Naive thymus-derived CD4-positive, alpha-beta T cell (primary cell): ENCODE measurements around the gene NANOS1. TPM values are rescaled to one million over a fixed set of nuclear protein-coding genes. Genes with fewer than 3 reads are reported as not detected.

Experiments
- ATAC-seq: fragments of 150-1000 bp; cut with Tn5 transposase; 2 replicates; pipeline ENCODE4 v1.10.0; 2021; ENCODE audit warnings: mild to moderate bottlenecking, moderate library complexity
- CTCF ChIA-PET: fragments of 350-600 bp; sonication (Branson Sonifier 250); formaldehyde crosslinking; loops from one replicate; lab custom pipeline; 2021; ENCODE audit warnings: antibody characterized with exemption; lab: Charles Lee
- POLR2A ChIA-PET: fragments of 350-600 bp; sonication (Branson Sonifier 250); formaldehyde crosslinking; loops from one replicate; lab custom pipeline; 2021; ENCODE audit warnings: antibody characterized with exemption, inconsistent platforms; lab: Charles Lee
- DNase-seq, 9 donors: peaks; one replicate each; pipeline versions ENCODE4 v3.0.0 to v3.0.0-alpha.2; 2020 to 2022; ENCODE audit warnings: mixed read lengths in 1 of 9
- H3K27ac ChIP-seq: one replicate; pipeline ENCODE4 v1.7.0; 2013; ENCODE audit warnings: mild to moderate bottlenecking, low read depth, low read length, moderate library complexity
- H3K27me3 ChIP-seq, 2 donors: one replicate each; pipeline ENCODE4 v1.7.0; 2013; ENCODE audit warnings: low read length in 2 of 2, mild to moderate bottlenecking in 2 of 2, moderate library complexity in 2 of 2; ENCODE audit not compliant: control insufficient read depth in 2 of 2, insufficient read depth in 2 of 2
- H3K36me3 ChIP-seq, 3 experiments: 1 replicate in 2 of 3; 2 replicates in 1 of 3; pipeline ENCODE4 v1.7.0; 2013; ENCODE audit warnings: low read length in 3 of 3, mild to moderate bottlenecking in 3 of 3, moderate library complexity in 1 of 3; ENCODE audit not compliant: insufficient read depth in 3 of 3, control insufficient read depth in 2 of 3
- H3K4me1 ChIP-seq, 2 donors: one replicate each; pipeline ENCODE4 v1.7.0; 2013; ENCODE audit warnings: low read length in 2 of 2, mild to moderate bottlenecking in 2 of 2, moderate library complexity in 1 of 2; ENCODE audit not compliant: control insufficient read depth in 2 of 2, insufficient read depth in 2 of 2
- H3K4me3 ChIP-seq: 2 replicates; pipeline ENCODE4 v1.7.0; 2013; ENCODE audit warnings: mild to moderate bottlenecking, low read length
- H3K9me3 ChIP-seq, 3 experiments: 1 replicate in 2 of 3; 2 replicates in 1 of 3; pipeline ENCODE4 v1.7.0; 2013; ENCODE audit warnings: low read length in 3 of 3; ENCODE audit not compliant: control insufficient read depth in 2 of 3
- H3K27ac Mint-ChIP-seq, 9 donors: one replicate each; pipeline ENCODE4 v1.8.0; 2020 to 2022; ENCODE audit warnings: mixed read lengths in 9 of 9, mild to moderate bottlenecking in 8 of 9, moderate library complexity in 5 of 9, inconsistent platforms in 2 of 9
- H3K27me3 Mint-ChIP-seq, 5 donors: one replicate each; pipeline ENCODE4 v1.8.0; 2021 to 2022; ENCODE audit warnings: mixed read lengths in 5 of 5, mild to moderate bottlenecking in 1 of 5
- H3K36me3 Mint-ChIP-seq, 5 donors: one replicate each; pipeline ENCODE4 v1.8.0; 2020 to 2022; ENCODE audit warnings: mixed read lengths in 5 of 5, mild to moderate bottlenecking in 3 of 5, inconsistent platforms in 1 of 5
- H3K4me1 Mint-ChIP-seq, 7 donors: one replicate each; pipeline ENCODE4 v1.8.0; 2020 to 2022; ENCODE audit warnings: mixed read lengths in 7 of 7, mild to moderate bottlenecking in 3 of 7, inconsistent platforms in 1 of 7
- H3K4me3 Mint-ChIP-seq, 10 donors: one replicate each; pipeline ENCODE4 v1.8.0; 2020 to 2022; ENCODE audit warnings: mild to moderate bottlenecking in 10 of 10, mixed read lengths in 10 of 10, moderate library complexity in 6 of 10, inconsistent platforms in 2 of 10
- H3K9me3 Mint-ChIP-seq, 11 donors: one replicate each; pipeline ENCODE4 v1.8.0; 2020 to 2022; ENCODE audit warnings: mixed read lengths in 11 of 11, mild to moderate bottlenecking in 4 of 11, inconsistent platforms in 1 of 11, moderate library complexity in 1 of 11
- intact Hi-C, 2 donors: fragments of 100-400 bp; cut with micrococcal nuclease; formaldehyde crosslinking; loops; one replicate each; pipeline ENCODE4 v1.15.1; 2023
- polyA plus RNA-seq, 2 donors: library from polyadenylated mRNA; unstranded; fragments of 300-500 nt; fragmentation: Illumina TruSeq; gene quantifications; one replicate each; pipeline ENCODE4 v1.2.3, GENCODE V29; 2021
- total RNA-seq, 6 experiments: library from RNA in 5 of 6; stranded (reverse) in 5 of 6; gene quantifications; 1 replicate in 5 of 6; 2 replicates in 1 of 6; pipeline ENCODE4 v1.2.3 and lab custom pipeline; 2021 to 2026

The NANOS1 gene
- total and polyA plus RNA-seq, 7 experiments from 2014 or later, result 0.10 to 0.45 (median 0.22) TPM; not detected in 3

GRCh38 chr10:119049361-119049760, 19.8 kb downstream of the NANOS1 start:
- H3K4me3 ChIP-seq, result no peak overlapping the region
- no peaks in the 10 kb centered on the region for H3K27me3 ChIP-seq
- H3K4me1 Mint-ChIP-seq, result peaks cover 8 to 28% (median 20%) of the 10 kb centered on the region in 7 donors
- POLR2A ChIA-PET, result no interaction called here
- no peaks in the 10 kb centered on the region for H3K9me3 Mint-ChIP-seq
- intact Hi-C loops, result no loop called here
- peaks cover 25 to 76% (median 54%) of the 10 kb centered on the region in 5 donors for H3K36me3 Mint-ChIP-seq
- no peak overlapping the region for H3K27ac Mint-ChIP-seq
- peaks cover 20 to 98% (median 54%) of the 10 kb centered on the region in 3 experiments for H3K36me3 ChIP-seq
- no peaks in the 10 kb centered on the region for H3K4me1 ChIP-seq
- ATAC-seq (no peak), DNase-seq (no peak)
- H3K4me3 Mint-ChIP-seq, result no peak overlapping the region
- no peaks in the 10 kb centered on the region for H3K27me3 Mint-ChIP-seq
- H3K27ac ChIP-seq, result no peak overlapping the region
- H3K9me3 ChIP-seq, result no peaks in the 10 kb centered on the region
- CTCF ChIA-PET, result no interaction called here

GRCh38 chr10:119049777-119050176, 20.3 kb downstream of the NANOS1 start:
- Mint-ChIP-seq H3K9me3 (no peaks in the 10 kb centered on the region), H3K4me3 (no peak overlapping the region), H3K36me3 (peaks cover 25 to 77% (median 55%) of the 10 kb centered on the region in 5 donors), H3K27ac (peak overlapping the region in 2 of 9 donors; percentile 7 to 75), H3K4me1 (peaks cover 8 to 28% (median 20%) of the 10 kb centered on the region in 7 donors), H3K27me3 (no peaks in the 10 kb centered on the region)
- Histone ChIP-seq H3K27me3 (no peaks in the 10 kb centered on the region), H3K4me1 (no peaks in the 10 kb centered on the region), H3K4me3 (no peak overlapping the region), H3K36me3 (peaks cover 20 to 97% (median 56%) of the 10 kb centered on the region in 3 experiments), H3K9me3 (no peaks in the 10 kb centered on the region), H3K27ac (no peak overlapping the region)
- no peak for ATAC-seq
- ChIA-PET CTCF (no interaction called here), POLR2A (no interaction called here)
- intact Hi-C loops, result no loop called here
- no peak for DNase-seq

- H3K27ac ChIP-seq, result no peak overlapping the region
- no peak for DNase-seq
- H3K27me3 Mint-ChIP-seq, result no peaks in the 10 kb centered on the region
- peaks cover 23 to 72% (median 46%) of the 10 kb centered on the region in 5 donors for H3K36me3 Mint-ChIP-seq
- H3K27ac Mint-ChIP-seq, result no peak overlapping the region
- H3K9me3 Mint-ChIP-seq, result no peaks in the 10 kb centered on the region
- H3K9me3 ChIP-seq, result no peaks in the 10 kb centered on the region
- intact Hi-C loops, result no loop called here
- H3K4me1 ChIP-seq, result no peaks in the 10 kb centered on the region
- CTCF ChIA-PET, result no interaction called here
- H3K27me3 ChIP-seq, result no peaks in the 10 kb centered on the region
- peaks cover 22 to 93% (median 59%) of the 10 kb centered on the region in 3 experiments for H3K36me3 ChIP-seq
- POLR2A ChIA-PET, result no interaction called here
- H3K4me1 Mint-ChIP-seq, result peaks cover 4 to 23% (median 15%) of the 10 kb centered on the region in 7 donors
- ATAC-seq, result no peak
- no peak overlapping the region for H3K4me3 Mint-ChIP-seq
- H3K4me3 ChIP-seq, result no peak overlapping the region
Observed at GRCh38 chr10:119051775-119052174, 22.3 kb downstream of the NANOS1 start.

- H3K27me3 Mint-ChIP-seq, result no peaks in the 10 kb centered on the region
- no peak for DNase-seq
- ChIA-PET CTCF (no interaction called here), POLR2A (no interaction called here)
- peaks cover 0 to 14% (median 6%) of the 10 kb centered on the region in 7 donors for H3K4me1 Mint-ChIP-seq
- H3K27me3 ChIP-seq, result no peaks in the 10 kb centered on the region
- H3K36me3 Mint-ChIP-seq, result peaks cover 23 to 75% (median 41%) of the 10 kb centered on the region in 5 donors
- no peak overlapping the region for H3K27ac Mint-ChIP-seq
- H3K9me3 Mint-ChIP-seq, result no peaks in the 10 kb centered on the region
- intact Hi-C loops, result no loop called here
- no peaks in the 10 kb centered on the region for H3K4me1 ChIP-seq
- no peak overlapping the region for H3K4me3 Mint-ChIP-seq
- H3K4me3 ChIP-seq, result no peak overlapping the region
- no peak overlapping the region for H3K27ac ChIP-seq
- no peak for ATAC-seq
- no peaks in the 10 kb centered on the region for H3K9me3 ChIP-seq
- H3K36me3 ChIP-seq, result peaks cover 38 to 92% (median 78%) of the 10 kb centered on the region in 3 experiments
Observed at GRCh38 chr10:119055472-119055871, 26.0 kb downstream of the NANOS1 start.

DNA sequence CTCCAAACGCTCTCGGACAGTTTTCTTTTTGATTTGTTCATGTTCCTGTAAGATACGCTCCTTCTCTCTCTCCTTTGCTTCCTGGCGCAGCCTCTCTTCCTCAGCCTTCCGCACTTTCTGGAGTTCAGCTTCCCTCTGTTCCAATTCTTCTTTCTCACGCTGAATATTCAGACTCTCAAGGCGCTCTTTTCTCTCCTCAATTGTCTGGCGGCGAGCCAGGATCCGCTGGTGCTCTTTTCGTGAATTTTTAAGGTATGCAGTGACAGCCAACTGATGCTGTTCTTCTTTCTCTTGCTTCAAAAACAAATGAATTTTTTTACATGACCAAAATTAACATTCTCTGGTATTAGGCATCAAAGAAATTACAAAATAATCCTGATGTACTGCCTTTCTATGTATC, 28.5 kb downstream of the NANOS1 start:
- H3K4me3 ChIP-seq, result no peak overlapping the region
- H3K4me3 Mint-ChIP-seq, result no peak overlapping the region
- H3K9me3 Mint-ChIP-seq, result no peaks in the 10 kb centered on the region
- ChIA-PET POLR2A (no interaction called here), CTCF (no interaction called here)
- H3K36me3 ChIP-seq, result peaks cover 27 to 87% (median 57%) of the 10 kb centered on the region in 3 experiments
- peaks cover 0 to 16% (median 8%) of the 10 kb centered on the region in 7 donors for H3K4me1 Mint-ChIP-seq
- no peaks in the 10 kb centered on the region for H3K9me3 ChIP-seq
- H3K27me3 Mint-ChIP-seq, result no peaks in the 10 kb centered on the region
- no peaks in the 10 kb centered on the region for H3K27me3 ChIP-seq
- no peaks in the 10 kb centered on the region for H3K4me1 ChIP-seq
- no peak for ATAC-seq
- intact Hi-C loops, result loop anchor here in 1 of 2 donors (2.0 kb wide), 1 partner anchor 15 kb away; no protein-coding TSS in a partner anchor
- peaks cover 15 to 62% (median 35%) of the 10 kb centered on the region in 5 donors for H3K36me3 Mint-ChIP-seq
- H3K27ac ChIP-seq, result no peak overlapping the region
- no peak for DNase-seq
- peak overlapping the region in 2 of 9 donors; percentile 19 to 45 for H3K27ac Mint-ChIP-seq

GRCh38 chr10:119059557-119059956, 30.0 kb downstream of the NANOS1 start:
- intact Hi-C loops, result loop anchor here in 1 of 2 donors (2.0 kb wide), 1 partner anchor 13 kb away; no protein-coding TSS in a partner anchor
- no peak overlapping the region for H3K27ac Mint-ChIP-seq
- peaks cover 3 to 20% (median 8%) of the 10 kb centered on the region in 7 donors for H3K4me1 Mint-ChIP-seq
- no peak overlapping the region for H3K4me3 ChIP-seq
- ChIA-PET POLR2A (no interaction called here), CTCF (no interaction called here)
- H3K27me3 ChIP-seq, result no peaks in the 10 kb centered on the region
- no peaks in the 10 kb centered on the region for H3K9me3 Mint-ChIP-seq
- H3K27ac ChIP-seq, result no peak overlapping the region
- ATAC-seq (no peak), DNase-seq (no peak)
- H3K36me3 Mint-ChIP-seq, result peaks cover 15 to 62% (median 41%) of the 10 kb centered on the region in 5 donors
- H3K4me1 ChIP-seq, result no peaks in the 10 kb centered on the region
- no peaks in the 10 kb centered on the region for H3K9me3 ChIP-seq
- peaks cover 33 to 89% (median 62%) of the 10 kb centered on the region in 3 experiments for H3K36me3 ChIP-seq
- H3K4me3 Mint-ChIP-seq, result no peak overlapping the region
- H3K27me3 Mint-ChIP-seq, result no peaks in the 10 kb centered on the region

DNA sequence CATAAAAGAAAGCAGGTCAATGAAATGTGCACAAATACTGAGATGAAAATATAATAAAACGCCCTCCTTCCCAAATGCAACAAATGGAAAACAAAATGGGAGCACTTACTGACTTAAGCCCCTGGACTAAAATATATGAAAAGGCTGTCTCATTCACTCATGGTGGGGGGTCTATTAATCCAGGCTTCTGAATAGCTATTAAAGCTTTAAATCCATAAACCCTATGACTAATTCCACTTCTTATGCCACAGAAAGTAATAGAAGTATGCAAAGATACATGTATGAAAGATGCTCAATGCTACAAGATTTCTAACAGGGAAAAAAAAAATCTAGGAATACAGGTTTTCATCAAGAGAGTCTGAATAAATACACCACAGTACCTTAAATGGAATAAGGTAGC, 30.6 kb downstream of the NANOS1 start:
- H3K27me3 Mint-ChIP-seq, result no peaks in the 10 kb centered on the region
- Histone ChIP-seq H3K4me1 (no peaks in the 10 kb centered on the region), H3K9me3 (no peaks in the 10 kb centered on the region), H3K4me3 (no peak overlapping the region), H3K36me3 (peaks cover 38 to 89% (median 62%) of the 10 kb centered on the region in 3 experiments), H3K27me3 (no peaks in the 10 kb centered on the region), H3K27ac (no peak overlapping the region)
- DNase-seq, result no peak
- ATAC-seq, result no peak
- H3K36me3 Mint-ChIP-seq, result peaks cover 16 to 62% (median 45%) of the 10 kb centered on the region in 5 donors
- POLR2A ChIA-PET, result no interaction called here
- peak overlapping the region in 1 of 9 donors; percentile 22 for H3K27ac Mint-ChIP-seq
- H3K4me3 Mint-ChIP-seq, result no peak overlapping the region
- H3K4me1 Mint-ChIP-seq, result peaks cover 5 to 24% (median 10%) of the 10 kb centered on the region in 7 donors
- intact Hi-C loops, result loop anchor here in 1 of 2 donors (5.0 kb wide), 1 partner anchor 772 kb away; no protein-coding TSS in a partner anchor
- CTCF ChIA-PET, result no interaction called here
- H3K9me3 Mint-ChIP-seq, result no peaks in the 10 kb centered on the region
